Skeletal muscle cell (primary cell): ENCODE measurements around the gene PHLDA2.
A peak's percentile ranks its signal among the peaks of the same experiment; 100 is the strongest.

Experiments used
- DNase-seq: peaks from one replicate; pipeline ENCODE4 v3.0.0-alpha.2; 2010; ENCODE audit warnings: low read depth
- H3K4me3 ChIP-seq: 2 replicates; pipeline ENCODE4 v1.5.1; 2011; ENCODE audit warnings: low read depth, mild to moderate bottlenecking, control low read depth, low read length, moderate library complexity

Gene PHLDA2

DNA sequence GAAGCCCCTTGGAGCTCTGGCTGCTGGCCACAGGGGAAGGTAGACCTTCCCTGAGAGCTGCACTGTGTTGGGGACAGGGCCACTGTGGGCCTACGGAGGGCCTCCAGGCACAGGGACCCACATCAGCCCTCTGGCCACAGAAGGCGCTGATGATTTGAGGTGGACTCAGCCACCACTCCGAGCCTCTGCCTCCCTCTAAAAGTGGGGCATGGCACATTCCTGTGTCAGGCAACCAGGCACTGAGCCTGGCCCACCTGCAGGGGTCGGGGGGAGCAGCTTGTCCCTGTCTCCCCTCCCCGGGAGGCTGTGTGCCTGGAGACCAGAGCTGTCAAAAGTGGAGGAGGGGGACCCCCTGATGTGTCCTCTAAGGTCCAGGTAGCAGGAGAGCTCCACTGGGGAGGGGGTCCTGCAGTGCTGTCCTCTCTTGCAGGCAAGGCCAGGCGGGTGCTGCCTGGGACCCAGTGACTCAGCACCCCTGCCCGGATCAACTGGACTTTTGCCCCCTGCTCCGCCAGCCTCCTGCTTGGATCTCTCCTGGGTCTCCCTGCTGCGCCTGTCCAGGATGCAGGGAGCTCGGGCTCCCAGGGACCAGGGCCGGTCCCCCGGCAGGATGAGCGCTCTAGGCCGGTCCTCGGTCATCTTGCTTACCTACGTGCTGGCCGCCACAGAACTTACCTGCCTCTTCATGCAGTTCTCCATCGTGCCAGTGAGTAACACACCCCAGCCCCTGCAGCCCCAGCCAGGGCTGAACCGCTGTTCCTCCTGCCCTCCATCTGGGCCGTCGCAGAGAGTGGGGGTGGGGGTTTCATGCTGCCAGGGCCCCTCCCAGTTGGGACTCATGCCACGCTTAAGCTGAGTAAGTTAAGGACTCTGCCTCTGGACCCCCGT, 26.2 kb downstream of the PHLDA2 start:
- H3K4me3 ChIP-seq: peak overlapping the region; percentile 67
- no peak for DNase-seq

DNA sequence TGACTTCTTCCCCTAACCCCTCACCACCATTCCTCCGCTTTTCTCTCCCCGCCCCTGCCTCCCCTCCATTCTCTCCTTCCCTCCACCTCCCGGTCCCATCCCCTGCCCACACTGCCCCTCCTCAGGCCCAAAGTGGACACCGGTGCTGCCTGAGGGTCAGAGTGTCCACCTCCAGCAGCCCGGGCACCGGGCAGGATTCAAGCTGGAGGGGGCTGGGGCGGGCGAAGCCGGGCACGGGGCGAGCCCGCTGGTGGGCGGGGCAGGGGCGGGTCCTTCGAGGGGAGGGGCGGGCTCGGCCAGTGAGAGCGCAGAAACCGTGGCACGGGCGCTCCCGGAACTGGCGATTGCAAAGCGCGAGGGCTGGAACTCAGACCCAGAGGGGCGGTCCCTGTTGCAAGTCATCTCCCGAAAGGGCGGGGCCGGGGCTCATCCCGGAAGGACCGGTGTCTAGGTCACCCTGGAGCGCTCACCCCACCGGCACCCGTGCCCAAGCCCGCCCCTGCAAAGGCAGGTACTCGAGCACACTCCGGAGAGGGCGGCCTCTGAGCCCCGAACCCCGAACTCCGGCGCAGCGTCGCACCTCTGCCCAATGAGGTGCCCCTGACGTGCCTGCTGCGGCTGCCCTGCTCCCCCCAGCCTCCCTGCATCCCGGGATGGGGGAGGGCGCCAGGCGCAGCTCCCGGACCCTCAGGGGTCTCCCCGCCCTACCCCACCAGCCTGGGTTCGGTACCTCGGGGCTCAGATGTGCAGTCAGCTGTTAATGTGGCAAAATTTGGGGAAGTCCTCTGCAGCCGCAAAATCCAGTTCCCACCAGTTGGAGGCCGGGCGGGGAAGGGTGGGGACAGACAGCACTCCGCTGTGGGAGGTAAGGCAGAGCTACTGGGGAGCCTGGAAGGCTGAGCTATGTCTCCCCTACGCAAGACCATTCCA, 27.1 kb downstream of the PHLDA2 start:
- H3K4me3 ChIP-seq: peak overlapping the region; percentile 67
- DNase-seq: peak; percentile 60

DNA sequence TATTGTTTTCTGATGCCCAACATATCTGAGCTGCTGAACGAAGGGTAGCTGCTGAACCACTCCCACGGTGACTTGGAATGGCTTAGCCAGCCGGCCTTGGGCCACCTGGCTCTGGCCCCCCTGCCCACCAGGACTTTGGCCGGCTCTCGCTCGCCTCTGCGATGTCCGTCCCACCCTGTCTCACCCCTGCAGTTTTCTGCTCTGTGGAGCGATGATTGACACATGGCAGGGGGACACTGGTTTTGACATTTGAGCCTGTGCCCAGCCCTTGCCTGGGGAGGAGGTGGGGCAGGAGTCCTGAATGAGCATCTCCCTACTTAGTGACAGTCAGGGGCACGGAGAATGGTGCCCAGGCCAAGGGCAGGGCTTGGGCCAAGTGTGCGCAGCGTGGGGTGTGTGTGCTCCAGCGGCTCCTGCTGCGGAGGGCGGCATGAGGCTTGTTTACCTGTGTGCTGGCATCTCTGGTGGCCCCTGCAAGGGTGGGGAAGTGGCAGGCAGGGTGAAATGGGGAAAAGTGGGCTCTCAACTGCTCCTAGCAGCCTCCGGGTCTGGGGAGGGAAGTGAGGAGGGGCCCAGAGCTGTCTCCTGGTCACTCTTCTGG, 27.9 kb downstream of the PHLDA2 start:
- H3K4me3 ChIP-seq: peak overlapping the region; percentile 67

DNA sequence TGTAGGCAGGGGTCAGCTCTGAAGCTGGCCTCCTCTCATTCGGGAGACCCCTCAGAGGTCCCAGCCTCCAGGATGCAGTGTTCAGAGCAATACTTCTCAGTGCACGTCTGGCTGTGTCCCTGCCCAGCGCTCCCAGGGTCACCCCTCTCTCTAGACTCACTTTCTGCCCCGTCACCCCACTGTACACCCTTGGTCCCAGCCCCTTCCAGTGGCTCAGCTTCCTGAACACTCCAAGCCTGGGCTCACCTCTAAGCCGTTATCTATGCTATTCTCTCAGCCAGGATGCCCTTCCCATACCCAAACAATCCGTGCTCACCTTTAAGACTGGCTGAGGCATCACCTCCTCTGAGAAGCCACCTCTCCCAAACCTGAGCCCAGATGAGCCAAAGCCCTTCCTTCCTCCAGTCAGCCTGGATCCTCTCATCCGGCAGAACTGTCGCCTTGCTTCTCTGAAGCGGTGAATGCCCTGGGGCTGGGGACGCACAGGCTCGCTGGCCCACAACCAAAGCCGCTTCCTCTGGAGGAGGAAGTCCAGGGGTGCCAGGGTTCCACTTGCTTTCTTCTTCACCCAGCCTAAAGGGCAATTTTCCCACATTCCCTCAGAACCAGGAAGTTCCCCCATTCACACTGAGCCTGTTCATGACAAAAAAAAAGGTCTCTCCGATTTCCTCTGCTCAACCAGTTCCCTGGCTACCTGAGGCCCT, 30.0 kb downstream of the PHLDA2 start:
- no peak overlapping the region for H3K4me3 ChIP-seq
- no peak for DNase-seq

More for the DNA sequence above, 27.9 kb downstream of the PHLDA2 start:
- no peak for DNase-seq

DNA sequence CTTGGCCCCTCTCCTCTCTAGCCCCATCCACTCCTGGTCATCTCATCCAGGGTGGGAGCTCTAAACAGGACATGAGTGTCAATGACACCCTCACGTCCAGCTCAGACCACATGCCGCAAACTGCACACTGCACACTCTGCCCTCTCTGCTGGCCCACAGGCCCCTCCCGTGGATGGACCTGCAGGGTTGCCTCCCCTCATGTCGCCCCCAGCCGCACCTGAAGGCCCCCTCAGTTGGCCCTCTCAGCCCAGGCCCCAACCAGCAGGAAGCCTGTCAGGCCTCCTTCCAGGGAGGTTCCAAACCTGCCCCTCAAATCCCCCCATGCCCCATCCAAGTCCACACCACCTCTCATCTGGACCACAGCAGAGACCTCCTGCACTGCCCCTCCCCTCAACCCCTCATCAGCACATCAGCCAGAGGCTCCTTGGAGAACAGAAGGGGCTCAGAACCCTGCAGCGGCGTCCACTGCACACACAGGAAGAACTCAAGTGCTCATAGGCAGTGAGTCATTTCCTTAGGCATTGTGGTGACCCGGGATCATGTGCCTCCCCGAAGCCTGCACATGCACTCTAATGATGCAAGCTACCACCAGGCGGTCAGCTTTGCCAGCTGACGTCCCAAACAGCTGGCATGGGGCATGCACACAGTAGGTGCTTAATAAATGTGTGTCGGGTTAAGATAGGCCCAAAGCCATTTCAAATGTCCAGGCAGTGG, 30.7 kb downstream of the PHLDA2 start:
- DNase-seq: peak; percentile 58
- no peak overlapping the region for H3K4me3 ChIP-seq

DNA sequence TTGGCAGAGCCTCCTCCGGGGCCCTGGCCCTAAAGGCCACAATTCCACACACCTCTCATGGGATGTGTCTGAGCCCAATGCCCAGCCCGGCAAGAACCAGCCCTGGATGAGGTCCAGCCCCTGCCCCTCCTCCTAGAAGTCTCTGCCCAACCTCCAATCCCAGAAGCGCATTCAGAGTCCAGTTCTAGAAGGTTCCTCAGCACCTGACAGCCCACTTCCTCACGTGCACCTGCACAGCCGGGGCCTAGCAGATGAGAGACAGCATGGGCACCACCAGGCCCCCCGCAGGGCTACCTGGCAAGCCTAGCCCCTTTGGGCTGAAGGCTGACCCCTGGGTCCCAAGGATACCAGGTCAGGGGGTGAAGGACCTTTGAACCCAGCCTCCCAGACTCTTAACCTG, 32.2 kb downstream of the PHLDA2 start:
- H3K4me3 ChIP-seq: no peak overlapping the region
- DNase-seq: no peak

DNA sequence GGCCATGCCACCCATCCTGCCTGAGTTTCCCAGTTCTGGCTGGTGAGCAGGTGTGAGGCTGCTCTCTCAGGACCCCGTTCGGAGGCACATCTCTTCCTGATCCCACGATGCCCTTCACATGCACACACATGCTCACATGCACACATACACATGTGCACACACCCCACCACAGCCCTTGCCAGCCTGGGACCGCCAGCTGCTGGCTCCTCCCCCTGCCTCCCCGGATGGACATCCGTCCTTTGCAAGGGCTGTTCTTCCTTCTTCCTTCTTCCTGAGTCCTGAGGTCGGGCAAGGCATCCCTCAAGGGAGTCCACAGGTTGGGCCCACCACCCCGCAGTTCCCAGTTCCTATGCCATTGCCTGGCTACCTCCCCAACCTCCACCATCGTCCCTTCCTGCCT, 33.2 kb downstream of the PHLDA2 start:
- no peak overlapping the region for H3K4me3 ChIP-seq
- DNase-seq: no peak

DNA sequence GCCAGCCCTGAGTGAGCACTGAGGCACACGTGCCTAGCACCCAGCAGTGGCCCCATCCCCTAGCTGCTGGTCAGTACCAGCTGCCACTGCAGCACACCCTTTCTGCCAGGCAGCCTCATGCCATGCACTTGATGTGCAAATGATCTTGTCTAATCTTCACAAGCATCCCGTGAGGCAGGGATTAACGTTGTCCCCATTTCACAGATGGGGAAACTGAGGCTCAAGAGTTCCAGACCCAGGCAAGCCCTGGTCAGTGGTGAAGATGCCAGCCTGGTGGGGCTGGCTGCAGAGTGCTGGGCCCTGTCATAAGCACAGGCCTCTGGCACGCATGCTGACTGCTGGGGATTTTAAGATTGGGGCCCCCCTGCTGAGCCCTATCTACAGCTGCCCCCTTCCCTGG, 35.3 kb downstream of the PHLDA2 start:
- no peak overlapping the region for H3K4me3 ChIP-seq
- no peak for DNase-seq

DNA sequence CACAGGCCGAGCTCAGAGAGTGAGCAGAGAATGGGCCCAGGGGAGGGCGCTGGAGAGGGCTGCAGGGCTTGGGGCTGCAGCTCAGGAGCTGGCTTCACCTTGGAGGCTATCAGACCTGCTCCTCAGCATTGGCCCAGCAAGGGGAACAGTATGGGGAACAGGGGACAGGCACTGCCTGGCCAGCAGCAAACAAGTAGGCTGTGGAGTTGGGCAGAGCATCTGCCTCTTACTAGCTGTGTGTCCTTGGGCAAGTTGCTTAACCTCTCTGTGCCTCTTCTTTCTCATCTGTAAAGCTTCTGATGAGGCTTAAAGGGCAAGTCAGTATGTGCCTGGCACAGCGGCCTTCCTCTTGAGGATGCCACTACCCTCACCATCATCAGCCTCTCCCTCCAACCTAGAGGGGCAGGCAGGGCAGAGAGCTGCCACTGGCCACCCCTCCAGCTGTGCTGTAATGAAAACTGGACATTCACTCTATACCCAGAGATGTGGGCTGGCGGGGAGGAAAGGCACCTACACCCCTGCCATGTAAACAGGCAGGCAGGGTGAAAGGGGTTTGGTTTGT, 36.2 kb downstream of the PHLDA2 start:
- no peak for DNase-seq
- H3K4me3 ChIP-seq: peak overlapping the region; percentile 50

DNA sequence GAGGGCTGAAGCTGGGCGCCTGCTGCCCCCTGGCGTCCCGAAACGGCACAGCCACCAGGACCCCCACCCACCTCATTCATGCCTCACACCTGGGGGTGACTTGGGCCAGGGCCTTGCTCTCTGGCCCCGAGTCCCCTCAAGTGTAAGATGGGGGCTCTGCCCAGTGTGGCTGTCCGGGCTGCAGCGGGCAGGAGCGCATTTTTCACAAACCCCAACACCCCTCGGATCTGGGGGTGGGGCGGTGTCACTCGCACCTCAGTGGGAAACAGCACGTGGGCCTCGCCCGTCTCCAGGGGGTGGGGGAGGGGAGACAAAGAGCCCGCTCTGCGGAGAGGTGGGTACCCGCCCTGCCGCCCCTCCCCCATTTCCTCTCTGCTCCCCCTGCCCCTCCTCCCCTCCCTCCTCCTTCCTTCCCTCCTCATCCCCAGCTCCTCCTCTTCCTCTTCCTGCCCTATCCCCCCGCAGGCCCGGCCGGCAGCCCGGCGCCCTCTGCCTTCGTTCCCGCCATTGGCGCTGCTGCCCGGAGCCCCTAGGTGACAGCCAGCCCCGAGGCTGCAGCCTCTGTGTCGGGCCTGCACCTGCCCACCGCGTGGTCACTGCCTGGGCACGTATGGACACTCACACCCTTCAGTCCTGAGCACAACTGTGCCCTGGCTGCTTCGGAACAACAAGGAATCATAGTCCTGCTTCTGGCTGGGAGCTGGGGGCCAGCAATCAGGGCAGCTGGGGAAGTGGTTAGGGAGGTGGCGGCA, 36.8 kb downstream of the PHLDA2 start:
- peak overlapping the region; percentile 50 for H3K4me3 ChIP-seq
- DNase-seq: no peak

DNA sequence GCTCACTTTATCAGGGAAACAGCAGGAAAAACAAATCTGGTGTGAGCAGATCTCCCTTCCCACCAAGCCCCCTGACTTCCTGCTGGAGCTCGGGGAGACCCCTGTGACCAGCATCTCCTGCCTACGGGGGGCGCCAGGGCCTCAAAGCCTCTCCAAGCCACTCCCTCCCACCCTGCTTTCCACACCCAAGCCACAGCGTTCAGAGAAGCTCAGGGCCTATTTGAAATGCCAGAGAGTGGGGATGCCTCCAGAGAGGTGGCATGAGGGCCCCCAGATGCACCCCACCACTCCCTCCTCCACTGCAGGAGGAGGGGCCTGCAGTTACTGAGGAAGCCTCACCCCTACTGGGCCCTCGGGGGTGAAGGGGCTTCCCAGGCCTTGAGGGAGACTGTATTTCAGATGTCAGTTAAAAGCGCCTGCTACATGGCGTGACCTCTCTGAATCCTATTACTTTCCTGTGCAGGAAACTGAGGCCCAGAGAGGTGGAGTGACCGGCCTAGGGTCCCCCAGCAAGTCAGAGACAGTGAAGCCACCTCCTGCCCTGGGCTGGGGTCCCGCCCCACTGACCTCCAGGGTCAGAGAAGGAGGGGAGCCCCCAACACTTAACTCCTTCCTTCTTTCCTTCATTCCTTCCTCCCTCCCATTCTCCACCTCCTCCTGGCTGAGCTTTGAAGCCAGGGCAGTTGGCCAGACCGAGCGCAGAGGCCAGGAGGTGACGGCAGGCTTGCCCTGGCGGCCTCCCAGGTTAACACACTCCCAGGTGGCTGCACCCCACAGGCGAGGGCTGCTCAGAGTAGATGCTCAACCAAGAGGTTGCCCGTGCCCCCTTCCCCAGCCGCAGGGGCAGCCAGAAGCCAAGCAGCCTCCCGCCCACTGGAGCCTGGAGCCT, 37.6 kb downstream of the PHLDA2 start:
- peak overlapping the region; percentile 50 for H3K4me3 ChIP-seq
- DNase-seq: no peak

DNA sequence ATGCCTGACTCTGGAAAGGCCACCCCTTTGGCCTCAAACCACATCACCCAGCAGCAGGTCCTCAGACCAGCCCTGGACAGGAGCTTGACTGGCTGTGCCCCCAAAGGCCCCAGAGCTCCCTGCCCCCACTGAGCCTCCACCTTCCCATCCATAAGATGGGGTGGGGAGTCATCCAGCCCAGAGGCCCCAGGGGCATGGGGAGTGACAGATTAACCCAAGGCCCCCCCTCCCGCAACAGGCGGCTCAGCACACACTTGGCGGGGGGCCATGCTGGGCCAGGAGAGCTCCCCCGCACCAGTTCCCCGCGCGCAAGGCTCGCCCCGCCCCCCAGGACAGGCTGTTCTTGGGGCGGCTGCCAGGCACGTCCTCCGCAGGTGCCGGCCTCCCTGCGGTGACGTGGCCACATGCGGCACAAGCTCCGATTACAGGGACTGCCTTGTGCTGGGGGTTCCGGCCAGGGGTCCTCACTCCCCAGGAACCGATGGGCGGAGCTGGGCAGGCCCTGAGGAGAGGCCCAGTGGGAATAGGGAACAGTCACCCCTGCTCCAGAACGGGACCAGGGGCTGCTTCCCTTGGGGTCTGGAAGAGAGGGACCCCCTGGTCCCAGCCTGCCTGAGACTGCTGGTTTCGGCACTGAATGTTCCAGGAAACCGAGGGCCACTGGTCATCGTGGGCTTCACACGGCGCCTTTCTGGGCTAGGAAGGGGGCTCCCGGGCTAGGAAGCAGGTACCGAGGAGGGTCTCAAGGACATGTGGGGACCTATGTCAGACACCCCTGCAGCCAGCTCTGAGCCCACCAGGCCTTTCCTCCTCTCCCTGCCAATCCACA, 38.5 kb downstream of the PHLDA2 start:
- no peak overlapping the region for H3K4me3 ChIP-seq
- peak; percentile 70 for DNase-seq

DNA sequence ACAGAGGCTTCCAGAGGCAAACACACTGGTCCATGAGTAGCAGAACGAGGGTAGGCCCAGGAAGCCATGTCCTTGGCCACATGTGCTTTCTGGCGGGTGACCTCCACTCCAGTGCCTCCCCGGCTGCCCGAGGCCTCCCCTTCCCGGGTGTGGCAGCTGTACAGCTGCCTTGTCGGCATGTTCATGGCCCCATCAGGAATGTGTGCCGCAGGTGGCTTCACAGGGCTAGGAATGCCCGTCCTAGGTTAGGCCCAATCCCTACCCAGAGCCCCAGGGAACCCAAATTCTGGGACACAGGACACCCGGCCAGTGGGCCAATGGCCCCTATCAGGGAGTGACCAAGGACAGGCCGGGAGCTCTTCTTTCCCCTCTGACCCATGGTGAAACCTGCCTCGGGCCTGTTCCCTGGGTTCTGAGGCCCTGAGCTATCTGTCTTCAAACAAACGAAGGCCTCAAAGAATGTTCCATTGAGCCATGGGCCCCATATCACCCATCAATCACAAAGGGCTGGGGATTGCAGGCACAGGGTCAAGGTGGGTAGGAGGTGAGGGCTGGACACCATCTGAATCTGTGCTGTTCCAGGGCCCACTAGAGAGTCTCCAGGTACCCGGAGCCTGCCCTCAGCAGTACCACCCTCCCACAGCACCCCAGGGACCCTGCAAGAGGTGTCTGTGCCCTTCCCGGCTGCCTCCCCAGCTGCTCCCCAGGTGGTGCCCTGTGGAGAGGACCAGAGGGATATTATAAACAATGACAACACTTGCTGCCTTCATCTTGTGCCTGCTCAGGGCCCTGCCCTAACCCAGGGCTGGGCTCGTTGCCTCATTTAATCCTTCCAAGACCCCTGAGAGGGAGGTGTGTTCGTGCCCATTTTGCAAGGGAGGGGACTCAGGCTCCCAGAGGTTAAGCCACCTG, 39.6 kb downstream of the PHLDA2 start:
- H3K4me3 ChIP-seq: no peak overlapping the region

DNA sequence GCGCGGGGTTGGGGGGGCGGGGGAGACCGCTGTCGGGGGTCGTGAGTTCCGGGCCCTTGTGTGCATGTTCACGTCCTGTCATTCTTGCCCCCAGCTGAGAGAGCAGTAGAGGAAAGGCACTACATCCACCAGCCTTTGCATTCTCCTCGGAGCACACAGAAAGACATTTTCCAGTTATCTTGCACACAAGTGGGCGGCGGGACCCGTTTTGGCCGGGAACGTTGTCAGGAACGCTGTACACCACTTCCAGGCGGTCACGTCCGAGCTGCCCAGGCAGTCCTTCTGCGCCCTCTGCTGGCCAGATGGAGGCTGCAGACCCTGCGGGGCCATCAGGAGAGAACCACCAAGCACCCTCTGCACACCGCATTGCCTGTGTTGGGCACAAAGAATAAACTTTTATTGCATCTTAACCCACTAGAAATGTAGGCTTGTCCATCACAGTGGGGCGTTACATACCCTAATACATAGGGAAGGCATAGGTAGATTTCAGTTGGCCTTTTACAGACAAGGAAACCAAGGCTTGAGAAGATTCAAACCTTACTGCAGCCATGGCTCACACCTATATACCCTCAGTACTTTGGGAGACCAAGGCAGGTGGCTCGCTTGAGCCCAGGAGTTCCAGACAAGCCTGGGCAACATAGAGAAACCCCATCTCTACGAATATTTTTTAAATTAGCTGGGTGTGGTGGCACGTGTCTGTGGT, 40.8 kb downstream of the PHLDA2 start:
- no peak overlapping the region for H3K4me3 ChIP-seq
- DNase-seq: peak; percentile 49

More for the DNA sequence above, 39.6 kb downstream of the PHLDA2 start:
- no peak for DNase-seq
